ENCODE data around the gene PAQR4.

DNA sequence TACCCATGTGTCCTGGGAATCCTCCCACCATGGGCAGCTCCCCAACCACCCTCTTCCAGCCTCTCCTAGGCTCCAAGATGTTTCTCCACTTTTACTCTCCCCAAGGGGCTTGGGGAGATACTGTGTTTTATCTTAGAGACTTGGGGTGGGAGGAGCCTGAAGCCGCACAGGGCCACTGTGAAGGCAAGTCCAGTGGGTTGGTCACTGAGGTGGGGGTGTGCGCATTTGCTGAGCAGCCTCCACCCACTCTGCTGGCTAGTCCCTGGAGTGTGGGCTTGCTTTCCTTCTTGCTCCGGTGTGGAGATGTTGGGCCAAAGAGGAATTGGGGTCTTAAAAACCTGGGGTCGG, 39.5 kb downstream of the PAQR4 start:
- no peak for TF ChIP-seq CBFB (IDR thresholded peaks at IDR 0.05; ENCODE audit: low read depth)
- no peak for TF ChIP-seq POLR2A (IDR thresholded peaks at IDR 0.05; ENCODE audit: low read depth, low read length)
- TF ChIP-seq ZNF274 (IDR thresholded peaks at IDR 0.05; ENCODE audit: insufficient read depth, insufficient read length) = no peak
- TF ChIP-seq, protein P1, sequence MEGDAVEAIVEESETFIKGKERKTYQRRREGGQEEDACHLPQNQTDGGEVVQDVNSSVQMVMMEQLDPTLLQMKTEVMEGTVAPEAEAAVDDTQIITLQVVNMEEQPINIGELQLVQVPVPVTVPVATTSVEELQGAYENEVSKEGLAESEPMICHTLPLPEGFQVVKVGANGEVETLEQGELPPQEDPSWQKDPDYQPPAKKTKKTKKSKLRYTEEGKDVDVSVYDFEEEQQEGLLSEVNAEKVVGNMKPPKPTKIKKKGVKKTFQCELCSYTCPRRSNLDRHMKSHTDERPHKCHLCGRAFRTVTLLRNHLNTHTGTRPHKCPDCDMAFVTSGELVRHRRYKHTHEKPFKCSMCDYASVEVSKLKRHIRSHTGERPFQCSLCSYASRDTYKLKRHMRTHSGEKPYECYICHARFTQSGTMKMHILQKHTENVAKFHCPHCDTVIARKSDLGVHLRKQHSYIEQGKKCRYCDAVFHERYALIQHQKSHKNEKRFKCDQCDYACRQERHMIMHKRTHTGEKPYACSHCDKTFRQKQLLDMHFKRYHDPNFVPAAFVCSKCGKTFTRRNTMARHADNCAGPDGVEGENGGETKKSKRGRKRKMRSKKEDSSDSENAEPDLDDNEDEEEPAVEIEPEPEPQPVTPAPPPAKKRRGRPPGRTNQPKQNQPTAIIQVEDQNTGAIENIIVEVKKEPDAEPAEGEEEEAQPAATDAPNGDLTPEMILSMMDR (IDR thresholded peaks at IDR 0.05 in 2 of 3, conservative IDR thresholded peaks at IDR 0.05 in 1 of 3; ENCODE audit: control insufficient read depth in 2 of 3, extremely low read depth in 1 of 3, insufficient read depth in 1 of 3, low read depth in 3 of 3, low read length in 3 of 3) = no peak
- TF ChIP-seq EP300 (IDR thresholded peaks at IDR 0.05; ENCODE audit: borderline replicate concordance in 1 of 2, control insufficient read depth in 1 of 2, low read depth in 2 of 2, low read length in 2 of 2) = no peak
- TF ChIP-seq NBN (IDR thresholded peaks at IDR 0.05) = no peak
- TF ChIP-seq ZNF217 (IDR thresholded peaks at IDR 0.05) = no peak
- TF ChIP-seq, protein P2, sequence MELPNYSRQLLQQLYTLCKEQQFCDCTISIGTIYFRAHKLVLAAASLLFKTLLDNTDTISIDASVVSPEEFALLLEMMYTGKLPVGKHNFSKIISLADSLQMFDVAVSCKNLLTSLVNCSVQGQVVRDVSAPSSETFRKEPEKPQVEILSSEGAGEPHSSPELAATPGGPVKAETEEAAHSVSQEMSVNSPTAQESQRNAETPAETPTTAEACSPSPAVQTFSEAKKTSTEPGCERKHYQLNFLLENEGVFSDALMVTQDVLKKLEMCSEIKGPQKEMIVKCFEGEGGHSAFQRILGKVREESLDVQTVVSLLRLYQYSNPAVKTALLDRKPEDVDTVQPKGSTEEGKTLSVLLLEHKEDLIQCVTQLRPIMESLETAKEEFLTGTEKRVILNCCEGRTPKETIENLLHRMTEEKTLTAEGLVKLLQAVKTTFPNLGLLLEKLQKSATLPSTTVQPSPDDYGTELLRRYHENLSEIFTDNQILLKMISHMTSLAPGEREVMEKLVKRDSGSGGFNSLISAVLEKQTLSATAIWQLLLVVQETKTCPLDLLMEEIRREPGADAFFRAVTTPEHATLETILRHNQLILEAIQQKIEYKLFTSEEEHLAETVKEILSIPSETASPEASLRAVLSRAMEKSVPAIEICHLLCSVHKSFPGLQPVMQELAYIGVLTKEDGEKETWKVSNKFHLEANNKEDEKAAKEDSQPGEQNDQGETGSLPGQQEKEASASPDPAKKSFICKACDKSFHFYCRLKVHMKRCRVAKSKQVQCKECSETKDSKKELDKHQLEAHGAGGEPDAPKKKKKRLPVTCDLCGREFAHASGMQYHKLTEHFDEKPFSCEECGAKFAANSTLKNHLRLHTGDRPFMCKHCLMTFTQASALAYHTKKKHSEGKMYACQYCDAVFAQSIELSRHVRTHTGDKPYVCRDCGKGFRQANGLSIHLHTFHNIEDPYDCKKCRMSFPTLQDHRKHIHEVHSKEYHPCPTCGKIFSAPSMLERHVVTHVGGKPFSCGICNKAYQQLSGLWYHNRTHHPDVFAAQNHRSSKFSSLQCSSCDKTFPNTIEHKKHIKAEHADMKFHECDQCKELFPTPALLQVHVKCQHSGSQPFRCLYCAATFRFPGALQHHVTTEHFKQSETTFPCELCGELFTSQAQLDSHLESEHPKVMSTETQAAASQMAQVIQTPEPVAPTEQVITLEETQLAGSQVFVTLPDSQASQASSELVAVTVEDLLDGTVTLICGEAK (IDR thresholded peaks at IDR 0.05; ENCODE audit: borderline replicate concordance) = no peak
- TF ChIP-seq POLR2AphosphoS5 (IDR thresholded peaks at IDR 0.05; ENCODE audit: low read length) = no peak
- no peak for TF ChIP-seq EGR1 (IDR thresholded peaks at IDR 0.05; ENCODE audit: borderline replicate concordance in 1 of 2, low read depth in 2 of 2, low read length in 2 of 2)
- no peak for TF ChIP-seq RAD51 (IDR thresholded peaks at IDR 0.05)
- TF ChIP-seq PAX5 (IDR thresholded peaks at IDR 0.05; ENCODE audit: borderline replicate concordance, low read depth, low read length) = no peak
- TF ChIP-seq EZH2 (IDR thresholded peaks at IDR 0.05; ENCODE audit: borderline replicate concordance, control insufficient read depth, low read depth, low read length) = no peak
- TF ChIP-seq, protein P3, sequence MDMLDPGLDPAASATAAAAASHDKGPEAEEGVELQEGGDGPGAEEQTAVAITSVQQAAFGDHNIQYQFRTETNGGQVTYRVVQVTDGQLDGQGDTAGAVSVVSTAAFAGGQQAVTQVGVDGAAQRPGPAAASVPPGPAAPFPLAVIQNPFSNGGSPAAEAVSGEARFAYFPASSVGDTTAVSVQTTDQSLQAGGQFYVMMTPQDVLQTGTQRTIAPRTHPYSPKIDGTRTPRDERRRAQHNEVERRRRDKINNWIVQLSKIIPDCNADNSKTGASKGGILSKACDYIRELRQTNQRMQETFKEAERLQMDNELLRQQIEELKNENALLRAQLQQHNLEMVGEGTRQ (IDR thresholded peaks at IDR 0.05; ENCODE audit: borderline replicate concordance, low read depth, low read length) = no peak
